HepG2 (cell line): ENCODE data around the gene HSPA4L. TPM values are rescaled to one million over a fixed set of nuclear protein-coding genes. Genes with fewer than 3 reads are reported as not detected.

Source experiments
- ATF2 ChIP-seq: sonication (generic); formaldehyde crosslinking; IDR thresholded peaks from 2 replicates; pipeline ENCODE4 v1.4.0; 2020; ENCODE audit warnings: missing genetic modification reagents
- BORCS8-MEF2B ChIP-seq: sonication (generic); formaldehyde crosslinking; IDR thresholded peaks from 2 replicates; pipeline ENCODE4 v1.8.0; 2022; ENCODE audit warnings: mild to moderate bottlenecking, missing genetic modification reagents
- FOXC1 ChIP-seq: sonication (generic); formaldehyde crosslinking; IDR thresholded peaks from 2 replicates; pipeline ENCODE4 v1.8.0; 2022; ENCODE audit warnings: mild to moderate bottlenecking, missing genetic modification reagents, borderline replicate concordance
- GTF2F1 ChIP-seq: fragments of 150-350 bp; IDR thresholded peaks from 2 replicates; pipeline ENCODE4 v1.6.1; 2014; ENCODE audit warnings: low read length
- KDM2A ChIP-seq: sonication (generic); formaldehyde crosslinking; IDR thresholded peaks from 2 replicates; pipeline ENCODE4 v1.4.0; 2020; ENCODE audit warnings: low read depth, missing genetic modification reagents, borderline replicate concordance
- KDM5B ChIP-seq: sonication (generic); formaldehyde crosslinking; IDR thresholded peaks from 2 replicates; pipeline ENCODE4 v1.4.0; 2020; ENCODE audit warnings: missing genetic modification reagents, mild to moderate bottlenecking, borderline replicate concordance
- MXI1 ChIP-seq: IDR thresholded peaks from 3 replicates; pipeline ENCODE4 v1.6.1; 2012; ENCODE audit warnings: low read depth, low read length, inconsistent platforms, borderline replicate concordance
- SPEN ChIP-seq: sonication (generic); formaldehyde crosslinking; IDR thresholded peaks from 2 replicates; pipeline ENCODE4 v1.5.1; 2020; ENCODE audit warnings: low read depth, mild to moderate bottlenecking, missing genetic modification reagents
- TMF1 ChIP-seq: sonication (generic); formaldehyde crosslinking; IDR thresholded peaks from 2 replicates; pipeline ENCODE4 v1.8.1; 2022; ENCODE audit warnings: low read depth, missing genetic modification reagents
- ZBTB26 ChIP-seq: IDR thresholded peaks from 2 replicates; pipeline ENCODE4 v1.6.1; 2016; ENCODE audit warnings: missing compliant biosample characterization, missing genetic modification reagents, borderline replicate concordance
- ZMYM3 ChIP-seq: sonication (generic); formaldehyde crosslinking; IDR thresholded peaks from 2 replicates; pipeline ENCODE4 v1.5.1; 2020; ENCODE audit warnings: mild to moderate bottlenecking, missing genetic modification reagents
- ZNF136 ChIP-seq: sonication (generic); formaldehyde crosslinking; IDR thresholded peaks from 2 replicates; pipeline ENCODE4 v1.8.1; 2022; ENCODE audit warnings: low read depth, mild to moderate bottlenecking, moderate library complexity, missing genetic modification reagents
- ZNF251 ChIP-seq: sonication (generic); formaldehyde crosslinking; IDR thresholded peaks from 2 replicates; pipeline ENCODE4 v1.9.0; 2021; ENCODE audit warnings: mild to moderate bottlenecking, missing genetic modification reagents
- ZNF264 ChIP-seq: sonication (generic); formaldehyde crosslinking; IDR thresholded peaks from 2 replicates; pipeline ENCODE4 v1.4.0; 2020; ENCODE audit warnings: missing genetic modification reagents
- ZNF766 ChIP-seq: sonication (generic); formaldehyde crosslinking; IDR thresholded peaks from 2 replicates; pipeline ENCODE4 v1.5.0; 2020; ENCODE audit warnings: missing genetic modification reagents, borderline replicate concordance
- polyA plus RNA-seq, 8 experiments: library from polyadenylated mRNA; depleted of rRNA in 3 of 8; stranded (reverse) in 7 of 8; unstranded in 1 of 8; fragments of >200 nt; fragmentation: Illumina TruSeq in 4 of 8; extraction: Trizol in 4 of 8; gene quantifications; 2 replicates each; pipeline versions ENCODE4 v1.2.1 to v1.2.3, GENCODE V29; 2011 to 2016; ENCODE audit warnings: low read depth in 4 of 8, missing spikeins in 1 of 8, mixed read lengths in 1 of 8; ENCODE audit not compliant: insufficient read depth in 1 of 8
- total RNA-seq, 5 experiments: library from RNA; depleted of rRNA; stranded (reverse); fragments of >200 nt; fragmentation: Illumina TruSeq; extraction: Trizol; gene quantifications; 2 replicates each; pipeline ENCODE4 v1.2.3, GENCODE V29; 2016; ENCODE audit warnings: low read depth in 1 of 5
- TF ChIP-seq, protein P1 (sequence below): sonication (generic); formaldehyde crosslinking; IDR thresholded peaks from 2 replicates; pipeline ENCODE4 v1.8.0; 2022; ENCODE audit warnings: mild to moderate bottlenecking, missing genetic modification reagents, borderline replicate concordance
- TF ChIP-seq, protein P2 (sequence below): sonication (generic); formaldehyde crosslinking; IDR thresholded peaks from 2 replicates; pipeline ENCODE4 v1.5.0; 2020; ENCODE audit warnings: mild to moderate bottlenecking, missing genetic modification reagents
- TF ChIP-seq, protein P3 (sequence below): sonication (generic); formaldehyde crosslinking; IDR thresholded peaks from 2 replicates; pipeline ENCODE4 v1.8.1; 2023; ENCODE audit warnings: mild to moderate bottlenecking, missing genetic modification reagents
- TF ChIP-seq, protein P4 (sequence below): sonication (generic); formaldehyde crosslinking; IDR thresholded peaks from 2 replicates; pipeline ENCODE4 v1.4.0; 2020; ENCODE audit warnings: missing genetic modification reagents

HSPA4L gene
- total and polyA plus RNA-seq, 2 of the 13 experiments (the other 11 are each of a cell fraction or from before 2014, with no cell fraction given), result 3.7 to 31.5 TPM

DNA sequence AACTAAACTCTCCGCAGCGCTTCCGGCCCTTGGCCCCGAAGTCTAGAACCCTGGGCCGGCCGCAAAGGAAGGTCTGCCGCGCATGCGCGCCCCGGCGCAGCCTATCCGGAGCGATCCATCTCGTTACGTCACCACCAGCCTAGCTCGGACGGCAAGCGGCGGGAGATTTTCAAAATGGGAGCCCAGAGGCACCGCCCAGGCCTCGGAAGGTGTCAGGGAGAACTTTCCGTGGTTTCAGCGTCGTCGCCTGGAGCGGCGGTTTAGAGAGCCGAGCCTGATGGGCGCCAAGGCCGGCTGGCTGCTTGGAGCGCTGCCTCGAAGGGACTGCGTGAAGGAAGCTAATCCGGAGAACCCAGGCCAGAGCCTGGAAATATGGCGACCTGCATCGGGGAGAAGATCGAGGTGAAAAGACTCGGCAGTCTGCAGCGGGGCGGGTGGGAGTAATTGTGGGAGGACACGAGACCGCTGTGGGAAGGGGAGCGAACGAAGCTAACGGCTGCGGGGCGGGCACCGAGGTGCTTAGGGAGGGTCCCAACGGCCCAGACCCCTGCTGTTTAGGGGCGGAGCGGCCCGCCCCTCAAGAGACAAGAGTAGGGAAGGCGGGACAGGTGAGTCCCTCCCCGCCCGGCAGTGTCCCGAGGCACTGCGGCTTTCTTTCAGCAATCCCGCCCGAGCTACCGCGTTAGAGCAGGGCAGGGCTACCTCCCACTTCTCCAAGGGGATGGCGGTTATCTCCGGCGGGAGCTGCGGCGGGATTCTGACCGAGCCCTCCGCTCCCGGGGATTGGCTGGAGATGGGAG is 98.8 kb downstream of the HSPA4L start, which contains the start of gene PLK4 (continued):
- TF ChIP-seq ZBTB26 (CRISPR knock-in tag), result peak; percentile 60; the same call in 1 of the 2 replicates
- peak; percentile 88; the same call in 1 of the 3 replicates for TF ChIP-seq MXI1
- TF ChIP-seq ZNF251, result no peak
- TF ChIP-seq, protein P1, sequence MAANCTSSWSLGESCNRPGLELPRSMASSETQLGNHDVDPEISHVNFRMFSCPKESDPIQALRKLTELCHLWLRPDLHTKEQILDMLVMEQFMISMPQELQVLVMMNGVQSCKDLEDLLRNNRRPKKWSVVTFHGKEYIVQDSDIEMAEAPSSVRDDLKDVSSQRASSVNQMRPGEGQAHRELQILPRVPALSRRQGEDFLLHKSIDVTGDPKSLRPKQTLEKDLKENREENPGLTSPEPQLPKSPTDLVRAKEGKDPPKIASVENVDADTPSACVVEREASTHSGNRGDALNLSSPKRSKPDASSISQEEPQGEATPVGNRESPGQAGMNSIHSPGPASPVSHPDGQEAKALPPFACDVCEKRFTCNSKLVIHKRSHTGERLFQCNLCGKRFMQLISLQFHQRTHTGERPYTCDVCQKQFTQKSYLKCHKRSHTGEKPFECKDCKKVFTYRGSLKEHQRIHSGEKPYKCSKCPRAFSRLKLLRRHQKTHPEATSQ (CRISPR knock-in tag), result 0 out of 2 replicates have a peak, but pooled peaks have one; percentile 61
- TF ChIP-seq BORCS8-MEF2B (CRISPR knock-in tag), result peak; percentile 92; the same call in 1 of the 2 replicates
- 0 out of 2 replicates have a peak, but pooled peaks have one; percentile 27 for TF ChIP-seq ZNF136
- 0 out of 2 replicates have a peak, but pooled peaks have one; percentile 30 for TF ChIP-seq FOXC1 (CRISPR knock-in tag)
- TF ChIP-seq ZNF766, result no peak; the same call in 1 of the 2 replicates
- TF ChIP-seq SPEN (CRISPR knock-in tag), result peak; percentile 61; the same call in 1 of the 2 replicates
- TF ChIP-seq, protein P2, sequence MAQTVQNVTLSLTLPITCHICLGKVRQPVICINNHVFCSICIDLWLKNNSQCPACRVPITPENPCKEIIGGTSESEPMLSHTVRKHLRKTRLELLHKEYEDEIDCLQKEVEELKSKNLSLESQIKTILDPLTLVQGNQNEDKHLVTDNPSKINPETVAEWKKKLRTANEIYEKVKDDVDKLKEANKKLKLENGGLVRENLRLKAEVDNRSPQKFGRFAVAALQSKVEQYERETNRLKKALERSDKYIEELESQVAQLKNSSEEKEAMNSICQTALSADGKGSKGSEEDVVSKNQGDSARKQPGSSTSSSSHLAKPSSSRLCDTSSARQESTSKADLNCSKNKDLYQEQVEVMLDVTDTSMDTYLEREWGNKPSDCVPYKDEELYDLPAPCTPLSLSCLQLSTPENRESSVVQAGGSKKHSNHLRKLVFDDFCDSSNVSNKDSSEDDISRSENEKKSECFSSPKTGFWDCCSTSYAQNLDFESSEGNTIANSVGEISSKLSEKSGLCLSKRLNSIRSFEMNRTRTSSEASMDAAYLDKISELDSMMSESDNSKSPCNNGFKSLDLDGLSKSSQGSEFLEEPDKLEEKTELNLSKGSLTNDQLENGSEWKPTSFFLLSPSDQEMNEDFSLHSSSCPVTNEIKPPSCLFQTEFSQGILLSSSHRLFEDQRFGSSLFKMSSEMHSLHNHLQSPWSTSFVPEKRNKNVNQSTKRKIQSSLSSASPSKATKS, result no peak
- TF ChIP-seq KDM2A, result peak; percentile 31; the same call in 1 of the 2 replicates
- no peak for TF ChIP-seq ZMYM3
- TF ChIP-seq, protein P3, sequence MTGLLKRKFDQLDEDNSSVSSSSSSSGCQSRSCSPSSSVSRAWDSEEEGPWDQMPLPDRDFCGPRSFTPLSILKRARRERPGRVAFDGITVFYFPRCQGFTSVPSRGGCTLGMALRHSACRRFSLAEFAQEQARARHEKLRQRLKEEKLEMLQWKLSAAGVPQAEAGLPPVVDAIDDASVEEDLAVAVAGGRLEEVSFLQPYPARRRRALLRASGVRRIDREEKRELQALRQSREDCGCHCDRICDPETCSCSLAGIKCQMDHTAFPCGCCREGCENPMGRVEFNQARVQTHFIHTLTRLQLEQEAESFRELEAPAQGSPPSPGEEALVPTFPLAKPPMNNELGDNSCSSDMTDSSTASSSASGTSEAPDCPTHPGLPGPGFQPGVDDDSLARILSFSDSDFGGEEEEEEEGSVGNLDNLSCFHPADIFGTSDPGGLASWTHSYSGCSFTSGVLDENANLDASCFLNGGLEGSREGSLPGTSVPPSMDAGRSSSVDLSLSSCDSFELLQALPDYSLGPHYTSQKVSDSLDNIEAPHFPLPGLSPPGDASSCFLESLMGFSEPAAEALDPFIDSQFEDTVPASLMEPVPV, result peak; percentile 88; the same call in 1 of the 2 replicates
- TF ChIP-seq TMF1, result peak; percentile 83
- peak; percentile 78 for TF ChIP-seq ATF2 (CRISPR knock-in tag)
- TF ChIP-seq ZNF264, result peak; percentile 43; the same call in 1 of the 2 replicates
- peak; percentile 92 for TF ChIP-seq KDM5B (CRISPR knock-in tag)
- TF ChIP-seq, protein P4, sequence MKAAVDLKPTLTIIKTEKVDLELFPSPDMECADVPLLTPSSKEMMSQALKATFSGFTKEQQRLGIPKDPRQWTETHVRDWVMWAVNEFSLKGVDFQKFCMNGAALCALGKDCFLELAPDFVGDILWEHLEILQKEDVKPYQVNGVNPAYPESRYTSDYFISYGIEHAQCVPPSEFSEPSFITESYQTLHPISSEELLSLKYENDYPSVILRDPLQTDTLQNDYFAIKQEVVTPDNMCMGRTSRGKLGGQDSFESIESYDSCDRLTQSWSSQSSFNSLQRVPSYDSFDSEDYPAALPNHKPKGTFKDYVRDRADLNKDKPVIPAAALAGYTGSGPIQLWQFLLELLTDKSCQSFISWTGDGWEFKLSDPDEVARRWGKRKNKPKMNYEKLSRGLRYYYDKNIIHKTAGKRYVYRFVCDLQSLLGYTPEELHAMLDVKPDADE, result no peak
- TF ChIP-seq GTF2F1, result no peak
